HG03521 (cell line): ENCODE data around the gene USP20.

ENCODE experiments used
- ATAC-seq: cut with Tn5 transposase; IDR thresholded peaks from one replicate; pipeline ENCODE4 v1.9.1; 2021; ENCODE audit warnings: mild to moderate bottlenecking, moderate library complexity; ENCODE audit not compliant: unreplicated experiment

Gene USP20

GRCh38 chr9:129822898-129823541, 12.2 kb upstream of the USP20 start:
- peak; percentile 22 for ATAC-seq

- ATAC-seq, result peak; percentile 14
Measured at GRCh38 chr9:129823542-129823934, 11.7 kb upstream of the USP20 start.

GRCh38 chr9:129823935-129824601, 11.2 kb upstream of the USP20 start, which contains the start of gene TOR1A:
Gene TOR1A (minus strand): TSS chr9:129824136. CDS start chr9:129824085, 51 bp downstream.
- peak; percentile 87 for ATAC-seq

- ATAC-seq, result no peak
Measured at GRCh38 chr9:129826344-129826743, 8.9 kb upstream of the USP20 start.

- ATAC-seq, result no peak
Measured at GRCh38 chr9:129826759-129827158, 8.5 kb upstream of the USP20 start.

- ATAC-seq, result no peak
Measured at GRCh38 chr9:129828051-129828450, 7.2 kb upstream of the USP20 start.

- no peak for ATAC-seq
Measured at GRCh38 chr9:129828969-129829368, 6.3 kb upstream of the USP20 start.

- no peak for ATAC-seq
Measured at GRCh38 chr9:129832982-129833381, 2.3 kb upstream of the USP20 start.

GRCh38 chr9:129834489-129835127, 650 bp upstream of the USP20 start:
- peak; percentile 4 for ATAC-seq

GRCh38 chr9:129835860-129836223, 584 bp downstream of the USP20 start:
- ATAC-seq, result no peak

- no peak for ATAC-seq
Measured at GRCh38 chr9:129836311-129837007, 1.2 kb downstream of the USP20 start.

GRCh38 chr9:129838707-129839259, 3.5 kb downstream of the USP20 start:
- no peak for ATAC-seq

- ATAC-seq, result no peak
Measured at GRCh38 chr9:129839324-129840023, 4.2 kb downstream of the USP20 start.

GRCh38 chr9:129840034-129840433, 4.8 kb downstream of the USP20 start:
- ATAC-seq, result no peak

GRCh38 chr9:129841071-129841470, 5.8 kb downstream of the USP20 start:
- no peak for ATAC-seq

- no peak for ATAC-seq
Measured at GRCh38 chr9:129845373-129845772, 10.1 kb downstream of the USP20 start.

- ATAC-seq, result no peak
Measured at GRCh38 chr9:129848712-129849441, 13.6 kb downstream of the USP20 start.

- no peak for ATAC-seq
Measured at GRCh38 chr9:129849901-129850300, 14.6 kb downstream of the USP20 start.

- no peak for ATAC-seq
Measured at GRCh38 chr9:129850821-129851550, 15.7 kb downstream of the USP20 start.
